H1 (cell line): ENCODE measurements around the gene EFCAB6.

Source experiments
- CTCF ChIP-seq, 3 experiments: IDR thresholded peaks; 1 replicate in 2 of 3; 2 replicates in 1 of 3; pipeline versions ENCODE4 v1.5.1 to v1.6.1; 2011; ENCODE audit warnings: low read length in 3 of 3, mild to moderate bottlenecking in 3 of 3, inconsistent platforms in 2 of 3, low read depth in 1 of 3, moderate library complexity in 1 of 3; ENCODE audit not compliant: insufficient read depth in 1 of 3; ENCODE audit errors: control extremely low read depth in 1 of 3
- E2F6 ChIP-seq: IDR thresholded peaks from 2 replicates; pipeline ENCODE4 v1.6.1; 2012; ENCODE audit warnings: inconsistent platforms
- EP300 ChIP-seq, 2 experiments: IDR thresholded peaks; 1 replicate in 1 of 2; 2 replicates in 1 of 2; pipeline ENCODE4 v1.6.1; 2011 to 2012; ENCODE audit warnings: low read depth in 2 of 2, low read length in 2 of 2, mild to moderate bottlenecking in 2 of 2, borderline replicate concordance in 1 of 2, inconsistent platforms in 1 of 2, moderate library complexity in 1 of 2
- EZH2 ChIP-seq: fragments of 200-600 bp; sonication (generic); IDR thresholded peaks from 2 replicates; pipeline ENCODE4 v1.7.1; 2012; ENCODE audit warnings: low read depth, mild to moderate bottlenecking, moderate library complexity, low read length, inconsistent platforms; ENCODE audit not compliant: severe bottlenecking
- HDAC2 ChIP-seq, 2 experiments: fragments of 300-600 bp in 1 of 2; sonication (generic) in 1 of 2; IDR thresholded peaks; 2 replicates each; pipeline ENCODE4 v1.6.1; 2011 to 2012; ENCODE audit warnings: low read depth in 2 of 2, low read length in 2 of 2, mild to moderate bottlenecking in 2 of 2, moderate library complexity in 2 of 2, borderline replicate concordance in 1 of 2, inconsistent platforms in 1 of 2
- HDAC6 ChIP-seq: IDR thresholded peaks from one replicate; pipeline ENCODE4 v1.7.1; 2012; ENCODE audit warnings: low read depth, mild to moderate bottlenecking, inconsistent platforms, low read length, moderate library complexity
- JUND ChIP-seq: IDR thresholded peaks from 2 replicates; pipeline ENCODE4 v1.6.1; 2011; ENCODE audit warnings: mild to moderate bottlenecking, improper control_type of control experiment, low read length
- POLR2A ChIP-seq, 2 experiments: IDR thresholded peaks; 1 replicate in 1 of 2; 2 replicates in 1 of 2; pipeline ENCODE4 v1.6.1; 2011; ENCODE audit warnings: low read depth in 2 of 2, low read length in 2 of 2, mild to moderate bottlenecking in 2 of 2; ENCODE audit errors: control extremely low read depth in 1 of 2
- RBBP5 ChIP-seq: IDR thresholded peaks from 2 replicates; pipeline ENCODE4 v1.7.1; 2012; ENCODE audit warnings: low read depth, mild to moderate bottlenecking, inconsistent platforms, low read length, moderate library complexity, borderline replicate concordance
- ZNF274 ChIP-seq: IDR thresholded peaks from 2 replicates; pipeline ENCODE4 v1.7.0; 2012; ENCODE audit warnings: low read length, borderline replicate concordance; ENCODE audit errors: extremely low read depth

GRCh38 chr22:43726964-43727543 is 85.1 kb downstream of the EFCAB6 start:
- TF ChIP-seq EP300 (IDR thresholded peaks at IDR 0.05; ENCODE audit: borderline replicate concordance in 1 of 2, low read depth in 2 of 2, low read length in 2 of 2) (no peak), CTCF (IDR thresholded peaks at IDR 0.05; ENCODE audit: control extremely low read depth in 1 of 3, insufficient read depth in 1 of 3, low read depth in 1 of 3, low read length in 3 of 3) (no peak), RBBP5 (no peak), EZH2 (no peak), HDAC6 (no peak), POLR2A (IDR thresholded peaks at IDR 0.05; ENCODE audit: control extremely low read depth in 1 of 2, low read depth in 2 of 2, low read length in 2 of 2) (no peak), E2F6 (no peak), JUND (no peak), ZNF274 (no peak), HDAC2 (IDR thresholded peaks at IDR 0.05; ENCODE audit: borderline replicate concordance in 1 of 2, low read depth in 2 of 2, low read length in 2 of 2) (no peak)
